OCI-LY3 (cell line): ENCODE data around the gene CNTNAP2.

Experiments
- CTCF ChIP-seq: fragments of 200-600, 300-600 bp; sonication (generic); IDR thresholded peaks from 2 replicates; pipeline ENCODE4 v1.5.1; 2014; ENCODE audit warnings: antibody characterized with exemption, low read length, low read depth
- EZH2phosphoT487 ChIP-seq: fragments of 200-600 bp; shearing (Covaris generic); IDR thresholded peaks from 2 replicates; pipeline ENCODE4 v1.6.1; 2018; ENCODE audit warnings: antibody characterized with exemption, mixed run types, low read depth

GRCh38 chr7:147570390-147570789 is 1453.8 kb downstream of the CNTNAP2 start:
- TF ChIP-seq CTCF: no peak
- TF ChIP-seq EZH2phosphoT487: no peak
